ENCODE measurements around the gene NDFIP2.

- TF ChIP-seq CTCF (IDR thresholded peaks at IDR 0.05): no peak
- TF ChIP-seq POLR2A (IDR thresholded peaks at IDR 0.05): no peak
Measured at GRCh38 chr13:79432992-79433391, 48.0 kb upstream of the NDFIP2 start.
